ENCODE data around the gene BRMS1L. TPM values are rescaled to one million over a fixed set of nuclear protein-coding genes. Genes with fewer than 3 reads are reported as not detected.

Gene BRMS1L
- total and polyA plus RNA-seq, 2 of the 4 experiments (the other 2 are of a cell fraction): 1.8 to 6.2 TPM

GRCh38 chr14:35867280-35867629 lies 41.1 kb downstream of the BRMS1L start:
- Histone ChIP-seq H3K14ac (replicated peaks; ENCODE audit: low read depth, low read length) (no peak overlapping the region), H3K9me1 (ENCODE audit: insufficient read depth, low read length) (no peaks in the 10 kb centered on the region), H4K20me1 (ENCODE audit: insufficient read depth, low read length) (no peaks in the 10 kb centered on the region), H3K9ac (ENCODE audit: low read depth, low read length) (no peak overlapping the region), H4K91ac (ENCODE audit: insufficient read depth, low read depth, low read length) (no peak overlapping the region), H2BK15ac (ENCODE audit: low read depth, low read length) (no peak overlapping the region), H3K56ac (ENCODE audit: extremely low read depth, insufficient read depth, low read length) (no peak overlapping the region), H3K27ac (ENCODE audit: insufficient read depth, low read length) (no peak overlapping the region), H2BK20ac (ENCODE audit: low read depth, low read length) (no peak overlapping the region), H2AK5ac (ENCODE audit: low read depth, low read length) (no peak overlapping the region), H2AFZ (replicated peaks; ENCODE audit: low read length, poor library complexity) (no peak overlapping the region), H3K27me3 (ENCODE audit: control insufficient read depth, insufficient read depth, low read length) (no peaks in the 10 kb centered on the region), H4K5ac (ENCODE audit: low read depth, low read length) (no peak overlapping the region), H3K9me3 (ENCODE audit: control insufficient read depth, insufficient read depth, low read length) (no peaks in the 10 kb centered on the region), H3K4me3 (ENCODE audit: insufficient read depth, low read depth, low read length) (no peak overlapping the region), H3K4me2 (ENCODE audit: low read depth, low read length) (no peak overlapping the region), H3K4ac (ENCODE audit: low read depth, low read length) (no peak overlapping the region), H3K18ac (ENCODE audit: low read depth, low read length) (no peak overlapping the region), H4K8ac (ENCODE audit: low read depth in 2 of 2, low read length in 2 of 2) (no peak overlapping the region), H2BK120ac (ENCODE audit: low read depth, low read length) (no peak overlapping the region), H3K79me1 (ENCODE audit: low read depth in 1 of 2, low read length in 2 of 2) (no peaks in the 10 kb centered on the region), H2BK5ac (ENCODE audit: low read depth, low read length, poor library complexity, severe bottlenecking) (no peak overlapping the region), H3K4me1 (ENCODE audit: control insufficient read depth, insufficient read depth, low read length) (no peaks in the 10 kb centered on the region), H3K23ac (ENCODE audit: low read depth, low read length) (no peak overlapping the region), H3K36me3 (ENCODE audit: control insufficient read depth, insufficient read depth, low read length) (peaks cover 6% of the 10 kb centered on the region), H2AK9ac (replicated peaks; ENCODE audit: low read depth, low read length, poor library complexity) (no peak overlapping the region)
- BruUV-seq (replicated peaks): no TSS peak
- DNase-seq (peak; percentile 5), ATAC-seq (ENCODE audit: low read depth) (no peak; the same call in 1 of the 2 replicates)
- ChIA-PET POLR2A (ENCODE audit: unreplicated experiment) (no interaction called here), CTCF (interaction anchor here (0.5 kb wide), 1 partner anchor 90 kb away, joined by 3 read pairs; no protein-coding TSS in a partner anchor)
- intact Hi-C loops (cut with micrococcal nuclease): no loop called here
- dilution Hi-C loops (cut with HindIII; ENCODE audit: low sequenced_read_pairs, unreplicated experiment): no loop called here
- TF ChIP-seq CEBPB (IDR thresholded peaks at IDR 0.05; ENCODE audit: low read depth, low read length): no peak
- no peak for TF ChIP-seq RCOR1 (IDR thresholded peaks at IDR 0.05; ENCODE audit: insufficient replicate concordance, low read length)
- no peak for TF ChIP-seq FOS (IDR thresholded peaks at IDR 0.05; ENCODE audit: low read depth, low read length)
- TF ChIP-seq MAZ (IDR thresholded peaks at IDR 0.05; ENCODE audit: borderline replicate concordance, low read depth, low read length): no peak
- TF ChIP-seq RAD21 (IDR thresholded peaks at IDR 0.05; ENCODE audit: low read length): no peak
- TF ChIP-seq RFX5 (IDR thresholded peaks at IDR 0.05; ENCODE audit: low read depth, low read length): no peak
- in situ Hi-C loops (cut with MboI; ENCODE audit: low sequenced_read_pairs): no loop called here
- no CpG with 5 or more reads among the region's 2 CpGs for WGBS, 2 experiments (ENCODE audit: extremely low coverage in 2 of 2, insufficient read length in 1 of 2)

Measured in IMR-90 (cell line).